AML-193 (cell line): ENCODE data around the gene SURF1.
"Not testable (repeated sequence)": the region's sequence is repeated elsewhere in the genome, so short reads cannot be mapped to it uniquely, and the experiment has no call there.

Experiments
- DNase-seq, 2 experiments: peaks; one replicate each; lab custom pipeline; 2025; lab: John Stamatoyannopoulos, UW

Gene SURF1

DNA sequence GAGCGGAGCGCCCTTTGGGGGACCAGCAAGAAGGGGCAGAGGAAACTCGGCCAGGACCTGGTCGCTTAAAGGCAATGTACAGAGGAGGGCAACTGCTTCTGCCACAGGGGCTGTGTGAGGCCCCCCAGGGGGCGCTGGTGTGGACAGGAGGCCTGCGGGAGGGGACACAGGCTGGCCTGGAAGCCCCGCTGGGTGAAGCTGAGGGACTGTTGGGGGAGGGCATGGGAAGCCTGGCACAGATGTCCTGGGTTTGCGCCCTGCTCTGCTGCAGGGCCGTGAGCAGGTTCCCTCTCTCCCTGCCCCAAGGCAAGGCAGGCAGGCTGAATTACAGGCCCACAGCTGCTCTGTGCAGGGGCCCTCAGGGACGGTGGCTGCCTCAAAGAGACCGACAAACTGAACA, 13.7 kb downstream of the SURF1 start:
- DNase-seq: no peak

GRCh38 chr9:133342069-133342406, 14.2 kb downstream of the SURF1 start:
- no peak for DNase-seq

GRCh38 chr9:133341369-133342068, 14.8 kb downstream of the SURF1 start:
- peak; percentile 71 to 79 for DNase-seq

GRCh38 chr9:133340916-133341315, 15.4 kb downstream of the SURF1 start:
- no peak for DNase-seq

GRCh38 chr9:133340256-133340655, 16.0 kb downstream of the SURF1 start:
- DNase-seq: peak; percentile 49 to 51

DNA sequence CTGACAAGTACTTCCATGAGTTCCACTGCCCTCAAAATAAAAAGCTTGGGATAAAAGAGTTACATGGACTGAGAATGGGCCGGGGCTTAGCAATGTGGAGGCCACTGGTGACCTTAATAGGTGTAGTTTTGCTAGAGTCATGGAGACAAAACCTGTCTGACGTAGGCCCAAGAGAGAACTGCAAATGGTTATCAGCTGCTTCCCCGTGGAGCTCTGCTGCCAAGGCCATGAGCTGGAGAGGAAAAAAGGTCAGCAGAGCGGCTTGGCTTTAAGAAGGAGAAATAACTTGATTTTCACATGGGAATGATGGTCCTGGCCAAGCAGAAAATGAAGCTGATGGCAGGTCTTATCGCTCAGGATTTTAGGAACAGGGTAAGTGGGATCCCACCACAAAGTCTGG, 16.6 kb downstream of the SURF1 start:
- DNase-seq: no peak

DNA sequence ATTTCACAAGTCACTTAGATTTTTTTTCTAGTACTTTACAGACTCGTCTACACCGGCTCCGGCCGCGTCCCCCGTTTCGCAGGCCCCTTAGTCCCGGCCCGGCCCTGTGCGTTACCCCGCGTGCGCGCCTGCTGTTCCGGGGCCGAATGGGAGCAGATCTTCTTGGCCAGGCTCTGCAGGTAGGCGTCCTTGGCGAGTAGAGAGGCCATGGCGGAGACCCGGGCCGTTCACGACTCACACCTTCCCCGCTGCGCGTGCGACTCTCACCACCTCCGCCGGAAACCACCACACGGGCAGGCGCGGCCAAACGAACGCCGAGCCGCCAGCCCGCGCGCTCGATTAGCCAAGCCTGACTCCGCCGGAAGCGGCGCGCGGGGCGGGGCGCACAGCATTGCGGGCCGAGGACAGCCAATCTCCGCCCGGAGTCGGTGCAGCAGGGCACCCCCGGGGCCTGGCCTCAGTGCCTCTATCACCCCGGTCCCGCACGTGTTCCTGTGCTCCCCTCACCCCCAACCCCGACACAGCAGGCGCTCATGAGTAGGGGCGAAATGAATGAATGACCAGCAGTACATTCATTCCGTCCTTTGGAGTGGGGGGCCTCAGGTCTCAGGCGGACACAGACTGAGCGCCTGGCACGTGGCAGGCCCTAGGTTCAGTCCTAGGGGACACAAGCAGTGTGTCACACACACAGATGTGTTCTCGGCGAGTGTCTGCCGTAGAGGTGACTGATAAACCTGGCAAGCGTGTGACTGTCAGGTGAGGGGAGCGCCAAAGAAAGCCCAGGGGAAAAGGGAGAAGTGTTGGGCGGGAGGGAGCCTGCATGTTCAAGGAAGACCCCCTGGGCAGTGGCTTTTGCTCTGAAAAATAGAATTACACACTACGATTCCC, 20.1 kb downstream of the SURF1 start, which contains the start of gene SURF6:
TSS of gene SURF6 (minus strand) at position 265 of the 888 bp plus-strand sequence. CDS start at position 209, 56 bp downstream.
- DNase-seq: peak; percentile 85

DNA sequence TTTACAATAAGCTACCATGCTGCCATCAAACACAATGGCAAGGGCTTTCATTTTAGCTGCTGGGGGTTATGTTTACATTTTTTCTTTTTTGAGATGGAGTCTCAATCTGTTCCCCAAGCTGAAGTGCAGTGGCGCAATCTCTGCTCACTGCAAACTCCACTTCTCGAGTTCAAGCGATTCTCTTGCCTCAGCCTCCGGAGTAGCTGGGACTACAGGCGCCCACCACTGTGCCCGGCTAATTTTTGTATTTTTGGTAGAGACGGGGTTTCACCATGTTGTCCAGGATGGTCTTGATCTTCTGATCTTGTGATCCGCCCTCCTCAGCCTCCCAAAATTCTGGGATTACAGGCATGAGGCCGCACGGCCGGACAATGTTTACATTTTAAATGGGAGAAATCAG, 21.4 kb downstream of the SURF1 start:
- DNase-seq: not testable (repeated sequence)

- DNase-seq: no peak
These were observed 22.1 kb downstream of the SURF1 start for GRCh38 chr9:133334161-133334560.

- no peak for DNase-seq
These were observed 22.7 kb downstream of the SURF1 start for GRCh38 chr9:133333566-133333965.

DNA sequence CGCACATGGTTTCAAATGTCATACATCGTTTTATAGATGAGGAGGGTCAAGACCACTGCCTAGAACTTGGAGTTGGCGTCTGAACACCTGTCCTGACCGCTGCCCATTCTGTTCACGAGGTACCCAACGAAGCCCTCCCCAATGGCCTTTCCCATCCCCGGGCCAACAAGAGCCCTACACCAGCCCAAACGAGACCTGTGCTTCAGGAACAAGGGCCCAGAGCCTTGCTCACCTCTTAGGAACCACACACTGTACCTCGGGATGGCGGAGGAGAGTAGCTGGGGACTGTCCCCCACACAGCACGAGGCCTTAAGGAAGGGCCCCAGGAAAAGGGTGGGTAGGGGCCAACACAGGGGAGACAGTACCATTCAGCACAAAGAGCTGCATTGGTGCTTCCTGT, 23.3 kb downstream of the SURF1 start:
- DNase-seq: no peak

DNA sequence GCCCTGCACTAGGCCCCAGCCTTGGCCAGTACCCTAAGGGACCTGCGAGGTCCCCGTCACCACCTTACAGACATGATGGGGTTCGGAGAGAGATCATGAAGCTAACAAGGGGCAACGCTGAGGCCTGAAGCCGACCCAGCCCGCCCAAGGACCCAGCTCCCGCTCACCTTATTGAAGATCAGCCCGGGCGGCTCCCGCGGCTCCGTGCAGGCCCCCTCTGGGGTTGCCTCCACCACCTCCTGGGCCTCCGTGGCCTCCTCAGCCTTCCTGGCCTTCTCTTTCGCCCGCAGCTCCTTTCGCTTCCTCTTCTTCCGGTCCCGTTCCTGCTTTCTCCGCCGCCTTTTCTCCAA, 23.9 kb downstream of the SURF1 start:
- DNase-seq: no peak

DNA sequence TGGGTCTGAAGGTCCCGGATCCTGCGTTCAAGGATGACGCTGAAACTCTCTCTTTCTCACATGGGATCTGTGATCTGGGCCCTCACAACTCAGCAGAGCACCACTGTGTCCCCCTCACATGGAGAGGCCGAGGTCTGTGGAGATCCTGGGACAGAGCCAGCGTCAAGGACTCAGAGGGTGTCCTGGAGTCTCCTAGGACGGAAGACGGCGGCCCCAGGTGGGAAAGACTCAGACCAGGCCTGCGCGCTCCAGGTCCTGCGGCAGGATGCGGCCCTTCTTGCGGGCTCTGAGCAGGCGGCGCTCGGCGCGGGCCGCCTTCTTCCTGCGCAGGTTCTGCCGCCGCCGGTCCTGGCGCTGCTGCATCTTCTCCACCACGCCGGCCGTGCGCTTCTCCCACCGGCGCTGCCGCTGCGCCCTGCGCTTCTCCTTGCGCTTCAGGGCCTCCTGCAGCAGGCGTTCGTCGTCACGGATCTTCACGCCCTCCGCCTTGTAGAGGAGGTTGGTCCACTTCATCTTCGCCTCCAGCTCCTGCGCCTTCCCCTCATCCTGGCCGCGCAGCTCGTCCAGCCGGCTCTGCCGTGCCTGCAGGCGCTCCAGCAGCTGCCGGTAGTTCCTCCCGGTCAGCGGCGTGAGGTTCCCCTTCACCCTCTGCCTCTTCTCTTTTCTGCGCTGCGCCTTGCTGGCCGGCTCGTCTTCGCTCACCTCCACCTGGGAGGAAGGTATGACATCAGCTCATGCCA, 24.5 kb downstream of the SURF1 start:
- no peak for DNase-seq

- no peak for DNase-seq
These were observed 25.1 kb downstream of the SURF1 start for GRCh38 chr9:133331221-133331620.

DNA sequence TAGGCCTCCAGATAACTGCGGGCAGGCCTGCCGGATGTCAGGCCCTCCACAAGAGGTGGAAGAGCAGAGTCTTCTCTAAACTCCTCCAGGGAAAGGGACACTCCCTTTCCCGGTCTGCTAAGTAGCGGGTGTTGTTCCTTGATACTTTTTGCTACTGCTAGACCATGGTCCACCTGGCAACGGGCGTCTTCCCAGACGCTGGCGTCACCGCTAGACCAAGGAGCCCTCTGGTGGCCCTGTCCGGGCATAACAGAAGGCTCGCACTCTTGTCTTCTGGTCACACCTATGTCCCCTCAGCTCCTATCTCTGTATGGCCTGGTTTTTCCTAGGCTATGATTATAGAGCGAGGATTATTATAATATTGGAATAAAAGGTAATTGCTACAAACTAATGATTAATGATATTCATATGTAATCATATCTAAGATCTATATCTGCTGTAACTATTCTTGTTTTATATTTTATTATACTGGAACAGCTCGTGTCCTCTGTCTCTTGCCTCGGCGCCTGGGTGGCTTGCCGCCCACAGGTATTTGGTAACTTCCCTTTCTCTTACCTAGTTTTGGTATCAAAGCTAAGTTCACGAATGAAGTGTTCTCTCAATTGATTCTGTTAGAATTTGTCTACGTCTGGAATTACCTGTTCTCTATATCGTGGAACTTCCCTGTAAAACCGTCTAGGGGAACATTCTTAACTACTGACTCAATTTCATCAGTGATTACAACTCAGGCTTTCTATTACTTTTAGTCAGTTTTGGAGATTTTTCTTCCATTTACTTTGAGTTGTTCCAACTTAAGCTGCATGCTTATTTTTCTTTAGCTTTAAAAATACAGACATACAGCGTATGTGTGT, 26.8 kb downstream of the SURF1 start:
- DNase-seq: not testable (repeated sequence)

DNA sequence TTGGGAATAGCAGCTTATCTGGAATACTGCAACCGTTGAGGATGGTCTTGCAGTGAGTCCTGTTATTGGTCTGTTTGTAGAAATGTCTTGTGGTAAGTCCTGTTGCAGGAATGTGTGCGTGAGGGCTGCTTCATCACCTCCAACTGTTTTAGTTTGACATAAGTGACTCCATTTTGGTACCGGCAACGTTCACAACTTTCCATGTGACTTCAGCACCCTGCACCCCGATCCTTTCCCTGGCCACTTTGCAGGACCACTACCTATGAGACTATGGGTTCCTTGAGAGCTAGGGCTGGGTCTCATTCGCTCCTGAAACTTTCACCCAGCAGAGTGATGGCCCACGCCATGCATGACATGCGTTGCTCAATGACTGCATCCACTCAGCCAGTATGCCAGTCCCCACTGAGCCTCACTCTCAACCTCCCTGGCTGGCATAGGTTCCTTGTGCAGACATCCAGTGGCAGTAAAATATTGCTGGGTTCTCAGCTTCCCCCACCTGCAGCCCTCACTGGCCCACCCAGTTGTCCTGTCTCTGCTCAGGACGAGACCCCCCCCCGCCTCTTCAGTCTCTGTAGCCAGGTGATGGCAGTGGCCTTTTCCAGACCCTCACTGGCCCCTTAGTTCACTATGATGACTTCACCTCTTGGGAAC, 28.3 kb downstream of the SURF1 start:
- DNase-seq: no peak

GRCh38 chr9:133327021-133327420, 29.3 kb downstream of the SURF1 start:
- DNase-seq: not testable (repeated sequence)

DNA sequence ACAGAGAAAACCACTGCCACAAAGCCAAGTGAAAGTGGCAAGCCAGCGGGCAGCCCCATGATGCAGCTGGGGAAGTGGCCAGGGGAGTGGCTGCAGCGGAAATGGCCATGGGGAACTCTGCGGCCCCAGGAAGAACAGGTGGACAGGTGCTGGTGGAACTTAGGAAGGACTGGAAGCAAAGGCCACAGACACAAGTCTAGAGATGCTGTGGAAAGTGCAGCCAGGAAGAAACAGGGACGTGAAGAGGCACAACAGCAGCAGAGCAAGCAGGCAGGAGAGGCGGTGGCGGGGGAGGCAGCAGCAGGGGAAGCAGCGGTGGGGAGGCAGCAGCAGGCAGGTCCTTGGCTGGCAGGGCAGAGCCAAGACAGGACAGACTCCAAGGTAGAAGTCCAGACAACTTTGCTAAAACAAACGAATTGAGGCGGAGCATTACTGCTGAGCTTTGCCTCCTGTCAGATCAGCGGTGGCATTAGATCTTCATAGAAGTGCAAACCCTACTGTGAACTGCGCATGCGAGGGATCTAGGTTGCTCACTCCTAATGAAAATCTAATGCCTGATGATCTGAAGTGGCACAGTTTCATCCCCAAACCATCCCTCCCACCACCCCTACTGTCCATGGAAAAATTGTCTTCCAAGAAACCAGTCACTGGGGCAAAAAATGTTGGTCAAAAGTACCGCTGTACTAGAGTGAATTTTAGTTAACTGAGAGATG, 32.1 kb downstream of the SURF1 start:
- no peak for DNase-seq

- DNase-seq: no peak
These were observed 33.1 kb downstream of the SURF1 start for GRCh38 chr9:133323211-133323610.

GRCh38 chr9:133322701-133323100, 33.6 kb downstream of the SURF1 start:
- no peak for DNase-seq
